K562 (cell line): Measurements from ENCODE around the gene GNRHR. TPM values are rescaled to one million over a fixed set of nuclear protein-coding genes. Genes with fewer than 3 reads are reported as not detected.

Source experiments
- ATAC-seq: fragments of 200-7000 bp; cut with Tn5 transposase; 3 replicates; pipeline ENCODE4 v1.9.1; 2020; ENCODE audit warnings: moderate library complexity
- Bru-seq: library from RNA; stranded (reverse); fragments of 400-500 nt; gene quantifications from one replicate; lab custom pipeline; 2021; lab: Mats Ljungman, UMichigan
- BruChase-seq, 2 experiments: library from RNA; stranded (reverse); fragments of 400-500 nt; gene quantifications; one replicate each; lab custom pipeline; 2021; lab: Mats Ljungman, UMichigan
- BruUV-seq: library from RNA; stranded (reverse); fragments of 400-500 nt; replicated peaks from 2 replicates; lab custom pipeline; 2021; lab: Mats Ljungman, UMichigan
- CTCF ChIA-PET: fragments of 300-600 bp; formaldehyde crosslinking; extraction: SDS; loops from one replicate; lab custom pipeline; 2021; ENCODE audit warnings: low intra/inter-chr PET ratio; lab: Yijun Ruan, JAX
- POLR2A ChIA-PET: fragments of 300-600, 350-650 bp; sonication (Branson Sonifier 250); formaldehyde crosslinking; extraction: SDS; loops from one replicate; lab custom pipeline; 2021; ENCODE audit warnings: antibody characterized with exemption, inconsistent platforms; lab: Yijun Ruan, JAX
- DNase-seq, 4 experiments: peaks; one replicate each; pipeline versions ENCODE4 v3.0.0 to v3.0.0-alpha.2; 2011 to 2018; ENCODE audit warnings: low spot score in 3 of 4, mixed read lengths in 3 of 4; ENCODE audit errors: extremely low read depth in 1 of 4
- FAIRE-seq: peaks from 2 replicates; lab custom pipeline; 2011; peaks lifted over from hg19 to GRCh38; lab: Jason Lieb, UNC
- H2AFZ ChIP-seq: 2 replicates; pipeline ENCODE4 v1.6.0; 2011; ENCODE audit warnings: low read depth, low read length, control low read depth, inconsistent platforms
- H3K27ac ChIP-seq: fragments of 200-600 bp; 3 replicates; pipeline ENCODE4 v1.8.0; 2011; ENCODE audit warnings: low read depth, mild to moderate bottlenecking, control low read depth, inconsistent platforms, low read length, moderate library complexity, mixed read lengths; ENCODE audit errors: extremely low read depth
- H3K27me3 ChIP-seq, 2 experiments: fragments of 300-600 bp in 1 of 2; 2 replicates in 1 of 2; 3 replicates in 1 of 2; pipeline versions ENCODE4 v1.6.0 to v1.8.0; 2011; ENCODE audit warnings: inconsistent platforms in 2 of 2, low read length in 2 of 2, mild to moderate bottlenecking in 1 of 2, mixed read lengths in 1 of 2, moderate library complexity in 1 of 2; ENCODE audit not compliant: control insufficient read depth in 2 of 2, insufficient read depth in 2 of 2
- H3K36me3 ChIP-seq: fragments of 300-600 bp; 3 replicates; pipeline ENCODE4 v1.8.0; 2011; ENCODE audit warnings: mild to moderate bottlenecking, low read length, inconsistent platforms; ENCODE audit not compliant: control insufficient read depth, insufficient read depth
- H3K4me1 ChIP-seq, 2 experiments: fragments of 200-600 bp in 1 of 2; replicated peaks in 1 of 2; 2 replicates in 1 of 2; 3 replicates in 1 of 2; pipeline versions ENCODE4 v1.5.1 to v1.8.0; 2011; ENCODE audit warnings: inconsistent platforms in 2 of 2, low read length in 2 of 2, mild to moderate bottlenecking in 1 of 2, mixed read lengths in 1 of 2, moderate library complexity in 1 of 2; ENCODE audit not compliant: control insufficient read depth in 2 of 2, insufficient read depth in 2 of 2
- H3K4me2 ChIP-seq: 2 replicates; pipeline ENCODE4 v1.6.1; 2011; ENCODE audit warnings: low read length, control low read depth, inconsistent platforms, mixed read lengths; ENCODE audit not compliant: insufficient read depth
- H3K4me3 ChIP-seq: fragments of 200-600 bp; sonication (generic), shearing (Covaris generic); 2 replicates; pipeline ENCODE4 v1.5.1; 2016; ENCODE audit warnings: control low read depth, inconsistent platforms
- H3K79me2 ChIP-seq: fragments of 200-600 bp; 3 replicates; pipeline ENCODE4 v1.8.0; 2011; ENCODE audit warnings: low read length, inconsistent platforms; ENCODE audit not compliant: control insufficient read depth, insufficient read depth
- H3K9ac ChIP-seq, 2 experiments: 2 replicates each; pipeline versions ENCODE4 v1.6.0 to v1.6.1; 2011; ENCODE audit warnings: low read depth in 2 of 2, low read length in 2 of 2, control low read depth in 1 of 2, inconsistent platforms in 1 of 2, mild to moderate bottlenecking in 1 of 2, mixed read lengths in 1 of 2; ENCODE audit not compliant: insufficient read depth in 1 of 2
- H3K9me1 ChIP-seq: one replicate; pipeline ENCODE4 v1.6.0; 2011; ENCODE audit warnings: inconsistent platforms, mild to moderate bottlenecking, low read length, moderate library complexity; ENCODE audit not compliant: control insufficient read depth, insufficient read depth
- H3K9me3 ChIP-seq: replicated peaks from 2 replicates; pipeline ENCODE4 v1.5.1; 2011; ENCODE audit warnings: low read depth, low read length, inconsistent platforms; ENCODE audit not compliant: control insufficient read depth, insufficient read depth
- H4K20me1 ChIP-seq: replicated peaks from 2 replicates; pipeline ENCODE4 v1.6.1; 2011; ENCODE audit warnings: low read length, inconsistent platforms, mixed read lengths; ENCODE audit not compliant: control insufficient read depth, insufficient read depth
- ARHGAP35 ChIP-seq: fragments of 450-650 bp; IDR thresholded peaks from 2 replicates; pipeline ENCODE4 v1.6.1; 2018; ENCODE audit not compliant: partially characterized antibody
- DDX20 ChIP-seq: fragments of 450-650 bp; IDR thresholded peaks from 2 replicates; pipeline ENCODE4 v1.6.1; 2016; ENCODE audit warnings: missing genetic modification characterization, low read depth, mild to moderate bottlenecking, missing compliant biosample characterization, moderate library complexity
- GATA2 ChIP-seq: sonication (generic); formaldehyde crosslinking; IDR thresholded peaks from 2 replicates; pipeline ENCODE4 v1.4.0; 2020; ENCODE audit warnings: mild to moderate bottlenecking, missing genetic modification reagents
- GTF2F1 ChIP-seq: IDR thresholded peaks from 2 replicates; pipeline ENCODE4 v1.6.1; 2011; ENCODE audit warnings: low read depth, low read length, improper control_type of control experiment
- MAFF ChIP-seq: IDR thresholded peaks from 2 replicates; pipeline ENCODE4 v1.6.1; 2012; ENCODE audit warnings: low read length, improper control_type of control experiment
- MAFK ChIP-seq: IDR thresholded peaks from 2 replicates; pipeline ENCODE4 v1.6.1; 2011; ENCODE audit warnings: low read length, improper control_type of control experiment
- SIN3B ChIP-seq: fragments of 450-650 bp; IDR thresholded peaks from 2 replicates; pipeline ENCODE4 v1.6.1; 2017; ENCODE audit warnings: low read depth, mild to moderate bottlenecking, moderate library complexity
- SIX5 ChIP-seq, 2 experiments: IDR thresholded peaks; 2 replicates each; pipeline ENCODE4 v1.6.1; 2011; ENCODE audit warnings: low read length in 2 of 2, borderline replicate concordance in 1 of 2, low read depth in 1 of 2, mild to moderate bottlenecking in 1 of 2, moderate library complexity in 1 of 2; ENCODE audit not compliant: insufficient read depth in 1 of 2
- SMARCB1 ChIP-seq: IDR thresholded peaks from 2 replicates; pipeline ENCODE4 v1.6.1; 2011; ENCODE audit warnings: improper control_type of control experiment, low read depth; ENCODE audit not compliant: insufficient read length
- SP2 ChIP-seq: IDR thresholded peaks from 2 replicates; pipeline ENCODE4 v1.6.1; 2011; ENCODE audit warnings: mild to moderate bottlenecking, low read depth, low read length, moderate library complexity; ENCODE audit not compliant: poor library complexity, severe bottlenecking; ENCODE audit errors: extremely low read depth
- ZNF384 ChIP-seq: IDR thresholded peaks from 2 replicates; pipeline ENCODE4 v1.6.1; 2012; ENCODE audit warnings: low read depth, low read length, improper control_type of control experiment
- ZSCAN29 ChIP-seq: fragments of 450-650 bp; IDR thresholded peaks from 2 replicates; pipeline ENCODE4 v1.6.1; 2017
- WGBS: fragments of 100-300 bp; shearing (Covaris generic); methylation state at CpG from one replicate; pipeline ENCODE4 v1.1.6; 2016; ENCODE audit warnings: low coverage, mixed read lengths; ENCODE audit not compliant: insufficient coverage; ENCODE audit errors: missing lambda C conversion rate; 5-methylcytosine and 5-hydroxymethylcytosine counted together
- in situ Hi-C: fragments of 300-500 bp; cut with MboI; formaldehyde crosslinking; loops from 4 replicates; pipeline ENCODE4 v1.15.0; 2018; ENCODE audit warnings: inconsistent platforms, mixed read lengths
- intact Hi-C: fragments of 100-400 bp; cut with micrococcal nuclease; formaldehyde crosslinking; loops from 2 replicates; pipeline ENCODE4 v1.14.2; 2022
- long read RNA-seq, 3 experiments: library from polyadenylated mRNA in 2 of 3; library from RNA in 1 of 3; unstranded in 2 of 3; stranded (forward) in 1 of 3; transcript quantifications; one replicate each; pipeline ENCODE4 v2.0.0, GENCODE V29; 2019 to 2022
- polyA minus RNA-seq, 3 experiments: library from RNA; depleted of rRNA, polyadenylated mRNA; stranded (reverse); fragments of >200 nt; gene quantifications; 2 replicates each; pipeline ENCODE4 v1.2.3, GENCODE V29; 2011
- polyA plus RNA-seq, 8 experiments: library from polyadenylated mRNA; depleted of rRNA in 4 of 8; stranded (reverse) in 5 of 8; unstranded in 3 of 8; fragments of >200 nt; fragmentation: Nextera tagmentation in 2 of 8; fragmentation: Illumina TruSeq in 1 of 8; extraction: Ambion mirVana in 2 of 8; extraction: Trizol in 1 of 8; gene quantifications; 2 replicates each; pipeline versions ENCODE4 v1.2.1 to v1.2.3, GENCODE V29; 2011 to 2014; ENCODE audit warnings: inconsistent platforms in 1 of 8, missing spikeins in 1 of 8
- total RNA-seq, 7 experiments: library from RNA; depleted of rRNA in 6 of 7; stranded (reverse); fragments of >200 nt in 6 of 7; fragmentation: Illumina TruSeq in 2 of 7; extraction: Trizol in 2 of 7; gene quantifications; 2 replicates each; pipeline versions ENCODE4 v1.2.1 to v1.2.3, GENCODE V29; 2011 to 2021; ENCODE audit warnings: low replicate concordance in 1 of 7
- TF ChIP-seq, protein P1 (sequence below): fragments of 450-650 bp; IDR thresholded peaks from 2 replicates; pipeline ENCODE4 v1.6.1; 2016; ENCODE audit warnings: mild to moderate bottlenecking
- TF ChIP-seq, protein P2 (sequence below): IDR thresholded peaks from 2 replicates; pipeline ENCODE4 v1.6.1; 2014; ENCODE audit warnings: antibody characterized with exemption

Gene GNRHR
- total RNA-seq (2011; cell fraction: chromatin; rRNA removed; ENCODE audit: low replicate concordance): not detected in 2 replicates
- not detected in 2 replicates for total RNA-seq (2011; cell fraction: nucleolus; rRNA removed)
- not detected in 2 replicates for total RNA-seq (2011; cell fraction: nucleoplasm; rRNA removed)
- total RNA-seq (2014; rRNA removed) (not detected in 2 replicates), total RNA-seq (2014; rRNA removed; fragmentation: Illumina TruSeq; extraction: Trizol) (not detected in 2 replicates), total RNA-seq (2015; rRNA removed; fragmentation: Illumina TruSeq; extraction: Trizol) (not detected in 2 replicates), total RNA-seq (2021) (not detected in 2 replicates), polyA plus RNA-seq (2011; rRNA removed) (not detected in 2 replicates), polyA plus RNA-seq (2014; fragmentation: Illumina TruSeq; extraction: Trizol) (not detected in 2 replicates), polyA plus RNA-seq (2014; fragmentation: Nextera tagmentation; extraction: Ambion mirVana) (under 1 TPM; 0.06 to 0.13 TPM), polyA plus RNA-seq (2014; rRNA removed) (not detected in 2 replicates), polyA minus RNA-seq (2011; rRNA and poly(A)+ RNA removed) (not detected in 2 replicates), Bru-seq, nascent RNA (not detected), BruChase-seq, experiment 1, labeled RNA remaining after a 2-hour chase (not detected), BruChase-seq, experiment 2, labeled RNA remaining after a 6-hour chase (not detected)
- polyA plus RNA-seq (2011; cell fraction: cytosol; rRNA removed): not detected in 2 replicates
- polyA plus RNA-seq (2011; cell fraction: nucleus; rRNA removed): not detected in 2 replicates
- polyA plus RNA-seq (2012): 0.17 and 0.25 TPM in 2 replicates
- polyA minus RNA-seq (2011; cell fraction: cytosol; rRNA and poly(A)+ RNA removed): not detected in 2 replicates
- polyA minus RNA-seq (2011; cell fraction: nucleus; rRNA and poly(A)+ RNA removed): not detected in 2 replicates
- long read RNA-seq, experiment 1: 0 reads
- long read RNA-seq, experiment 2: 0 reads
- long read RNA-seq, experiment 3: 0 reads

GRCh38 chr4:67754288-67754687 is at the start of gene GNRHR:
Gene GNRHR (minus strand): TSS chr4:67754388. CDS start chr4:67754335, 53 bp downstream.
- no peaks in the 10 kb centered on the region for H3K79me2 ChIP-seq
- no peaks in the 10 kb centered on the region; a peak in 1 of 5 replicates for H3K4me1 ChIP-seq
- H3K4me3 ChIP-seq: no peak within 1 kb of the TSS
- no peak within 1 kb of the TSS for H3K4me2 ChIP-seq
- H3K36me3 ChIP-seq: no peaks in the 10 kb centered on the region
- DNase-seq (no peak), ATAC-seq (no peak), FAIRE-seq (peak; percentile 23)
- BruUV-seq: no TSS peak
- ChIA-PET CTCF (no interaction called here), POLR2A (no interaction called here)
- H2AFZ ChIP-seq: no peak within 1 kb of the TSS
- H3K27me3 ChIP-seq: no peaks in the 10 kb centered on the region
- no peaks in the 10 kb centered on the region for H4K20me1 ChIP-seq
- no peak within 1 kb of the TSS for H3K27ac ChIP-seq
- WGBS: 76% methylated on average over 3 of the region's 3 CpGs
- in situ Hi-C loops (loop anchor here (10.0 kb wide), 1 partner anchor 411 kb away; no protein-coding TSS in a partner anchor), intact Hi-C loops (no loop called here)
- H3K9me1 ChIP-seq: no peaks in the 10 kb centered on the region
- H3K9ac ChIP-seq: no peak within 1 kb of the TSS
- no peaks in the 10 kb centered on the region for H3K9me3 ChIP-seq
- TF ChIP-seq GTF2F1 (no peak), SMARCB1 (no peak), SP2 (no peak), SIX5 (IDR thresholded peaks at IDR 0.05; ENCODE audit: borderline replicate concordance in 1 of 2, insufficient read depth in 1 of 2, low read depth in 1 of 2, low read length in 2 of 2) (no peak), SIN3B (no peak), MAFF (no peak), DDX20 (no peak), ZNF384 (no peak), ZSCAN29 (no peak), GATA2 (CRISPR knock-in tag) (no peak), ARHGAP35 (no peak), MAFK (no peak)
- TF ChIP-seq, protein P1, sequence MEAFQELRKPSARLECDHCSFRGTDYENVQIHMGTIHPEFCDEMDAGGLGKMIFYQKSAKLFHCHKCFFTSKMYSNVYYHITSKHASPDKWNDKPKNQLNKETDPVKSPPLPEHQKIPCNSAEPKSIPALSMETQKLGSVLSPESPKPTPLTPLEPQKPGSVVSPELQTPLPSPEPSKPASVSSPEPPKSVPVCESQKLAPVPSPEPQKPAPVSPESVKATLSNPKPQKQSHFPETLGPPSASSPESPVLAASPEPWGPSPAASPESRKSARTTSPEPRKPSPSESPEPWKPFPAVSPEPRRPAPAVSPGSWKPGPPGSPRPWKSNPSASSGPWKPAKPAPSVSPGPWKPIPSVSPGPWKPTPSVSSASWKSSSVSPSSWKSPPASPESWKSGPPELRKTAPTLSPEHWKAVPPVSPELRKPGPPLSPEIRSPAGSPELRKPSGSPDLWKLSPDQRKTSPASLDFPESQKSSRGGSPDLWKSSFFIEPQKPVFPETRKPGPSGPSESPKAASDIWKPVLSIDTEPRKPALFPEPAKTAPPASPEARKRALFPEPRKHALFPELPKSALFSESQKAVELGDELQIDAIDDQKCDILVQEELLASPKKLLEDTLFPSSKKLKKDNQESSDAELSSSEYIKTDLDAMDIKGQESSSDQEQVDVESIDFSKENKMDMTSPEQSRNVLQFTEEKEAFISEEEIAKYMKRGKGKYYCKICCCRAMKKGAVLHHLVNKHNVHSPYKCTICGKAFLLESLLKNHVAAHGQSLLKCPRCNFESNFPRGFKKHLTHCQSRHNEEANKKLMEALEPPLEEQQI: no peak
- TF ChIP-seq, protein P2, sequence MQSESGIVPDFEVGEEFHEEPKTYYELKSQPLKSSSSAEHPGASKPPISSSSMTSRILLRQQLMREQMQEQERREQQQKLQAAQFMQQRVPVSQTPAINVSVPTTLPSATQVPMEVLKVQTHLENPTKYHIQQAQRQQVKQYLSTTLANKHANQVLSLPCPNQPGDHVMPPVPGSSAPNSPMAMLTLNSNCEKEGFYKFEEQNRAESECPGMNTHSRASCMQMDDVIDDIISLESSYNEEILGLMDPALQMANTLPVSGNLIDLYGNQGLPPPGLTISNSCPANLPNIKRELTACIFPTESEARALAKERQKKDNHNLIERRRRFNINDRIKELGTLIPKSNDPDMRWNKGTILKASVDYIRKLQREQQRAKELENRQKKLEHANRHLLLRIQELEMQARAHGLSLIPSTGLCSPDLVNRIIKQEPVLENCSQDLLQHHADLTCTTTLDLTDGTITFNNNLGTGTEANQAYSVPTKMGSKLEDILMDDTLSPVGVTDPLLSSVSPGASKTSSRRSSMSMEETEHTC: no peak
